WTC11 (cell line): Measurements from ENCODE around the gene RYR3. TPM values are rescaled to one million over a fixed set of nuclear protein-coding genes. Genes with fewer than 3 reads are reported as not detected.

Experiments used
- ATAC-seq: fragments of 200-7000 bp; cut with Tn5 transposase; 2 replicates; pipeline ENCODE4 v1.10.0; 2021; ENCODE audit warnings: mild to moderate bottlenecking, moderate library complexity
- CTCF ChIA-PET: fragments of 300-600 bp; sonication (Branson Sonifier 250); formaldehyde crosslinking; loops from one replicate; lab custom pipeline; 2021; ENCODE audit warnings: antibody characterized with exemption; lab: Charles Lee
- POLR2A ChIA-PET: fragments of 350-600 bp; sonication (Branson Sonifier 250); formaldehyde crosslinking; loops from one replicate; lab custom pipeline; 2021; ENCODE audit warnings: antibody characterized with exemption; lab: Charles Lee
- DNase-seq: peaks from one replicate; pipeline ENCODE4 v3.0.0; 2021; ENCODE audit warnings: low spot score
- H3K27ac Mint-ChIP-seq: 2 replicates; pipeline ENCODE4 v1.8.0; 2021; ENCODE audit warnings: mixed read lengths
- H3K27me3 Mint-ChIP-seq: 2 replicates; pipeline ENCODE4 v1.8.0; 2021; ENCODE audit warnings: low read depth, mild to moderate bottlenecking, moderate library complexity, mixed read lengths
- H3K36me3 Mint-ChIP-seq: 2 replicates; pipeline ENCODE4 v1.8.0; 2021; ENCODE audit warnings: mixed read lengths
- H3K4me1 Mint-ChIP-seq: 2 replicates; pipeline ENCODE4 v1.8.0; 2022; ENCODE audit warnings: mixed read lengths
- H3K4me3 Mint-ChIP-seq: 2 replicates; pipeline ENCODE4 v1.8.0; 2021; ENCODE audit warnings: mild to moderate bottlenecking, moderate library complexity, mixed read lengths
- H3K9me3 Mint-ChIP-seq: 2 replicates; pipeline ENCODE4 v1.8.0; 2021; ENCODE audit warnings: mixed read lengths
- ATF1 ChIP-seq: sonication (generic); formaldehyde crosslinking; IDR thresholded peaks from 2 replicates; pipeline ENCODE4 v1.8.1; 2023; ENCODE audit warnings: mild to moderate bottlenecking, moderate library complexity, missing genetic modification reagents
- CBFB ChIP-seq: sonication (generic); formaldehyde crosslinking; IDR thresholded peaks from 2 replicates; pipeline ENCODE4 v1.8.1; 2022; ENCODE audit warnings: mild to moderate bottlenecking, low read depth, missing genetic modification reagents
- E2F1 ChIP-seq: sonication (generic); formaldehyde crosslinking; IDR thresholded peaks from 2 replicates; pipeline ENCODE4 v1.8.0; 2022; ENCODE audit warnings: mild to moderate bottlenecking, missing genetic modification reagents
- ESRRA ChIP-seq: sonication (generic); formaldehyde crosslinking; IDR thresholded peaks from 2 replicates; pipeline ENCODE4 v1.8.1; 2022; ENCODE audit warnings: mild to moderate bottlenecking, missing genetic modification reagents, borderline replicate concordance
- FOXK1 ChIP-seq: sonication (generic); formaldehyde crosslinking; IDR thresholded peaks from 2 replicates; pipeline ENCODE4 v1.8.0; 2022; ENCODE audit warnings: mild to moderate bottlenecking, moderate library complexity, missing genetic modification reagents
- GRHL2 ChIP-seq: fragments of 250-450 bp; sonication (Bioruptor Pico); IDR thresholded peaks from 2 replicates; pipeline ENCODE4 v1.8.0; 2022; ENCODE audit warnings: mild to moderate bottlenecking, moderate library complexity; ENCODE audit not compliant: insufficient replicate concordance, severe bottlenecking
- GTF2I ChIP-seq: fragments of 250-450 bp; sonication (Bioruptor Pico); conservative IDR thresholded peaks from 2 replicates; pipeline ENCODE4 v1.4.0; 2021; ENCODE audit warnings: mild to moderate bottlenecking
- IRF2 ChIP-seq: sonication (generic); formaldehyde crosslinking; IDR thresholded peaks from 2 replicates; pipeline ENCODE4 v1.8.0; 2022; ENCODE audit warnings: low read depth, missing genetic modification reagents, borderline replicate concordance
- MYBL2 ChIP-seq: sonication (generic); formaldehyde crosslinking; IDR thresholded peaks from 2 replicates; pipeline ENCODE4 v1.8.1; 2023; ENCODE audit warnings: mild to moderate bottlenecking, moderate library complexity, missing genetic modification reagents
- NFYB ChIP-seq: sonication (generic); formaldehyde crosslinking; conservative IDR thresholded peaks from 2 replicates; pipeline ENCODE4 v1.8.0; 2022; ENCODE audit warnings: low read depth, missing genetic modification reagents
- NR2C2 ChIP-seq: sonication (generic); formaldehyde crosslinking; IDR thresholded peaks from 2 replicates; pipeline ENCODE4 v1.8.0; 2022; ENCODE audit warnings: mild to moderate bottlenecking, missing genetic modification reagents
- RELA ChIP-seq: sonication (generic); formaldehyde crosslinking; IDR thresholded peaks from 2 replicates; pipeline ENCODE4 v1.8.1; 2022; ENCODE audit warnings: missing genetic modification reagents, mild to moderate bottlenecking, borderline replicate concordance
- STAT6 ChIP-seq: sonication (generic); formaldehyde crosslinking; conservative IDR thresholded peaks from 2 replicates; pipeline ENCODE4 v1.8.1; 2023; ENCODE audit warnings: mild to moderate bottlenecking, low read depth, missing genetic modification reagents, moderate library complexity
- TEAD4 ChIP-seq: sonication (generic); formaldehyde crosslinking; IDR thresholded peaks from 2 replicates; pipeline ENCODE4 v1.8.0; 2022; ENCODE audit warnings: mild to moderate bottlenecking, missing genetic modification reagents
- TP53 ChIP-seq: sonication (generic); formaldehyde crosslinking; IDR thresholded peaks from 2 replicates; pipeline ENCODE4 v1.8.1; 2023; ENCODE audit warnings: mild to moderate bottlenecking, missing genetic modification reagents
- ZBTB21 ChIP-seq: sonication (generic); formaldehyde crosslinking; IDR thresholded peaks from 2 replicates; pipeline ENCODE4 v1.8.1; 2023; ENCODE audit warnings: mild to moderate bottlenecking, missing genetic modification reagents, borderline replicate concordance
- ZNF121 ChIP-seq: sonication (generic); formaldehyde crosslinking; IDR thresholded peaks from 2 replicates; pipeline ENCODE4 v1.8.0; 2023; ENCODE audit warnings: missing genetic modification reagents
- ZNF138 ChIP-seq: sonication (generic); formaldehyde crosslinking; conservative IDR thresholded peaks from 2 replicates; pipeline ENCODE4 v1.8.1; 2022; ENCODE audit warnings: mild to moderate bottlenecking, moderate library complexity, missing genetic modification reagents
- ZNF423 ChIP-seq: fragments of 250-450 bp; sonication (Bioruptor Pico); IDR thresholded peaks from 2 replicates; pipeline ENCODE4 v2.1.2; 2022; ENCODE audit warnings: mild to moderate bottlenecking, moderate library complexity
- ZNF671 ChIP-seq: fragments of 250-450 bp; sonication (Bioruptor Pico); IDR thresholded peaks from 2 replicates; pipeline ENCODE4 v1.8.0; 2021; ENCODE audit warnings: mild to moderate bottlenecking
- total RNA-seq: library from RNA; stranded (reverse); gene quantifications from 3 replicates; pipeline ENCODE4 v1.2.3, GENCODE V29; 2021
- TF ChIP-seq, protein P1 (sequence below): sonication (generic); formaldehyde crosslinking; IDR thresholded peaks from 2 replicates; pipeline ENCODE4 v1.8.0; 2022; ENCODE audit warnings: missing genetic modification reagents
- TF ChIP-seq, protein P2 (sequence below): sonication (generic); formaldehyde crosslinking; IDR thresholded peaks from 2 replicates; pipeline ENCODE4 v1.8.0; 2023; ENCODE audit warnings: missing genetic modification reagents
- TF ChIP-seq, protein P3 (sequence below): sonication (generic); formaldehyde crosslinking; IDR thresholded peaks from 2 replicates; pipeline ENCODE4 v1.8.0; 2022; ENCODE audit warnings: mild to moderate bottlenecking, missing genetic modification reagents

RYR3 gene
- total RNA-seq, 1 experiment from 2014 or later: 1.4 TPM

- Mint-ChIP-seq H3K9me3 (no peaks in the 10 kb centered on the region), H3K4me3 (no peak overlapping the region), H3K27me3 (no peaks in the 10 kb centered on the region), H3K36me3 (no peaks in the 10 kb centered on the region), H3K27ac (no peak overlapping the region), H3K4me1 (peaks cover 17% of the 10 kb centered on the region)
- no peak for DNase-seq
- TF ChIP-seq, protein P1, sequence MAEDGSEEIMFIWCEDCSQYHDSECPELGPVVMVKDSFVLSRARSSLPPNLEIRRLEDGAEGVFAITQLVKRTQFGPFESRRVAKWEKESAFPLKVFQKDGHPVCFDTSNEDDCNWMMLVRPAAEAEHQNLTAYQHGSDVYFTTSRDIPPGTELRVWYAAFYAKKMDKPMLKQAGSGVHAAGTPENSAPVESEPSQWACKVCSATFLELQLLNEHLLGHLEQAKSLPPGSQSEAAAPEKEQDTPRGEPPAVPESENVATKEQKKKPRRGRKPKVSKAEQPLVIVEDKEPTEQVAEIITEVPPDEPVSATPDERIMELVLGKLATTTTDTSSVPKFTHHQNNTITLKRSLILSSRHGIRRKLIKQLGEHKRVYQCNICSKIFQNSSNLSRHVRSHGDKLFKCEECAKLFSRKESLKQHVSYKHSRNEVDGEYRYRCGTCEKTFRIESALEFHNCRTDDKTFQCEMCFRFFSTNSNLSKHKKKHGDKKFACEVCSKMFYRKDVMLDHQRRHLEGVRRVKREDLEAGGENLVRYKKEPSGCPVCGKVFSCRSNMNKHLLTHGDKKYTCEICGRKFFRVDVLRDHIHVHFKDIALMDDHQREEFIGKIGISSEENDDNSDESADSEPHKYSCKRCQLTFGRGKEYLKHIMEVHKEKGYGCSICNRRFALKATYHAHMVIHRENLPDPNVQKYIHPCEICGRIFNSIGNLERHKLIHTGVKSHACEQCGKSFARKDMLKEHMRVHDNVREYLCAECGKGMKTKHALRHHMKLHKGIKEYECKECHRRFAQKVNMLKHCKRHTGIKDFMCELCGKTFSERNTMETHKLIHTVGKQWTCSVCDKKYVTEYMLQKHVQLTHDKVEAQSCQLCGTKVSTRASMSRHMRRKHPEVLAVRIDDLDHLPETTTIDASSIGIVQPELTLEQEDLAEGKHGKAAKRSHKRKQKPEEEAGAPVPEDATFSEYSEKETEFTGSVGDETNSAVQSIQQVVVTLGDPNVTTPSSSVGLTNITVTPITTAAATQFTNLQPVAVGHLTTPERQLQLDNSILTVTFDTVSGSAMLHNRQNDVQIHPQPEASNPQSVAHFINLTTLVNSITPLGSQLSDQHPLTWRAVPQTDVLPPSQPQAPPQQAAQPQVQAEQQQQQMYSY (CRISPR knock-in tag): no peak
- TF ChIP-seq GRHL2 (no peak), CBFB (no peak), ESRRA (no peak), ZNF671 (CRISPR knock-in tag) (no peak), E2F1 (no peak), GTF2I (CRISPR knock-in tag) (no peak), ZNF138 (CRISPR knock-in tag) (no peak), NFYB (CRISPR knock-in tag) (no peak), ZNF423 (no peak), ZNF121 (CRISPR knock-in tag) (no peak), STAT6 (CRISPR knock-in tag) (no peak), MYBL2 (CRISPR knock-in tag) (no peak), FOXK1 (CRISPR knock-in tag) (no peak), RELA (CRISPR knock-in tag) (no peak)
- TF ChIP-seq, protein P2, sequence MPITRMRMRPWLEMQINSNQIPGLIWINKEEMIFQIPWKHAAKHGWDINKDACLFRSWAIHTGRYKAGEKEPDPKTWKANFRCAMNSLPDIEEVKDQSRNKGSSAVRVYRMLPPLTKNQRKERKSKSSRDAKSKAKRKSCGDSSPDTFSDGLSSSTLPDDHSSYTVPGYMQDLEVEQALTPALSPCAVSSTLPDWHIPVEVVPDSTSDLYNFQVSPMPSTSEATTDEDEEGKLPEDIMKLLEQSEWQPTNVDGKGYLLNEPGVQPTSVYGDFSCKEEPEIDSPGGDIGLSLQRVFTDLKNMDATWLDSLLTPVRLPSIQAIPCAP (CRISPR knock-in tag): no peak
- no peak for ATAC-seq
- ChIA-PET CTCF (no interaction called here), POLR2A (no interaction called here)
Observed at GRCh38 chr15:33543957-33544356, 233.2 kb downstream of the RYR3 start.

DNA sequence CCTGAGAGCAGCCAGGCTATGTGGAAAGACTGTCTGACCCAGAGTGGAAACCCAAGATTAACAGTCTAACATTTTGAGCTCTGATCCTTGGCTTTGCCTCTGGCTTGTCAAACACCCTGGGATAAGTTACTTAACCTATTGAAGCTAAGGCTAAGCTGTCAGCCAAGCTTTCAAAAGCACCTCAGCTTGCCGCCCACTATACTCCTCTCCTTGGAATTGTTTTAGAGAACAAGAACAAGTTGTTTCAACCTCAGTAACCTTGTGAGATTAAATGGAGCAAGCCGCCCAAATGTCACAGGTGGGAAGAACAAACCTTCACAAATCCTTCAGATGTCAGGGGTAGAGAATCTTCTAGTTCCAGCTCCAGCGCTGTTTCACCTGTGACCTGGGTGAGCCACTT, 235.1 kb downstream of the RYR3 start:
- Mint-ChIP-seq H3K9me3 (peaks cover 3% of the 10 kb centered on the region; the same call in 1 of the 2 replicates), H3K36me3 (no peaks in the 10 kb centered on the region), H3K27ac (no peak overlapping the region), H3K4me1 (peaks cover 17% of the 10 kb centered on the region), H3K4me3 (no peak overlapping the region), H3K27me3 (no peaks in the 10 kb centered on the region; the same call in 1 of the 2 replicates)
- ATAC-seq: no peak
- POLR2A ChIA-PET: no interaction called here
- CTCF ChIA-PET: no interaction called here
- DNase-seq: no peak
- TF ChIP-seq IRF2 (CRISPR knock-in tag) (no peak), ZBTB21 (CRISPR knock-in tag) (no peak), ATF1 (CRISPR knock-in tag) (no peak), TP53 (CRISPR knock-in tag) (no peak), E2F1 (no peak), NR2C2 (CRISPR knock-in tag) (no peak), TEAD4 (CRISPR knock-in tag) (no peak)
- TF ChIP-seq, protein P3, sequence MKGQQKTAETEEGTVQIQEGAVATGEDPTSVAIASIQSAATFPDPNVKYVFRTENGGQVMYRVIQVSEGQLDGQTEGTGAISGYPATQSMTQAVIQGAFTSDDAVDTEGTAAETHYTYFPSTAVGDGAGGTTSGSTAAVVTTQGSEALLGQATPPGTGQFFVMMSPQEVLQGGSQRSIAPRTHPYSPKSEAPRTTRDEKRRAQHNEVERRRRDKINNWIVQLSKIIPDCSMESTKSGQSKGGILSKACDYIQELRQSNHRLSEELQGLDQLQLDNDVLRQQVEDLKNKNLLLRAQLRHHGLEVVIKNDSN (CRISPR knock-in tag): no peak
